K562 (cell line): ENCODE results near the gene CYSRT1. TPM values are rescaled to one million over a fixed set of nuclear protein-coding genes. Genes with fewer than 3 reads are reported as not detected.

Source experiments
- DEAF1 ChIP-seq: fragments of 450-650 bp; formaldehyde crosslinking; IDR thresholded peaks from 2 replicates; pipeline ENCODE4 v1.4.0; 2020; ENCODE audit warnings: mild to moderate bottlenecking, moderate library complexity
- DLX4 ChIP-seq: fragments of 250-450 bp; sonication (Bioruptor Pico); IDR thresholded peaks from 2 replicates; pipeline ENCODE4 v1.6.1; 2021; ENCODE audit warnings: mild to moderate bottlenecking
- GABPB1 ChIP-seq: sonication (generic); formaldehyde crosslinking; IDR thresholded peaks from 2 replicates; pipeline ENCODE4 v1.8.0; 2022; ENCODE audit warnings: mild to moderate bottlenecking, missing genetic modification reagents
- PKNOX1 ChIP-seq: fragments of 450-650 bp; IDR thresholded peaks from 2 replicates; pipeline ENCODE4 v1.6.1; 2016
- PURB ChIP-seq: sonication (generic); formaldehyde crosslinking; IDR thresholded peaks from 2 replicates; pipeline ENCODE4 v1.9.0; 2021; ENCODE audit warnings: low read depth, mild to moderate bottlenecking, missing genetic modification reagents
- RFX7 ChIP-seq: fragments of 250-450 bp; sonication (Bioruptor Pico); IDR thresholded peaks from 2 replicates; pipeline ENCODE4 v1.5.1; 2021; ENCODE audit warnings: mild to moderate bottlenecking
- TSHZ1 ChIP-seq: fragments of 250-450 bp; sonication (Bioruptor Pico); IDR thresholded peaks from 2 replicates; pipeline ENCODE4 v1.4.0; 2020; ENCODE audit warnings: mild to moderate bottlenecking, moderate library complexity
- VEZF1 ChIP-seq: fragments of 200-800 bp; sonication (Bioruptor generic); IDR thresholded peaks from 2 replicates; pipeline ENCODE4 v1.6.1; 2017; ENCODE audit warnings: missing genetic modification characterization, missing compliant biosample characterization
- ZBTB49 ChIP-seq: sonication (generic); formaldehyde crosslinking; IDR thresholded peaks from 2 replicates; pipeline ENCODE4 v1.8.0; 2022; ENCODE audit warnings: missing genetic modification reagents, mild to moderate bottlenecking, borderline replicate concordance
- ZNF592 ChIP-seq: fragments of 450-650 bp; IDR thresholded peaks from 2 replicates; pipeline ENCODE4 v1.6.1; 2017; ENCODE audit warnings: antibody characterized with exemption, mild to moderate bottlenecking
- ZSCAN29 ChIP-seq: fragments of 450-650 bp; IDR thresholded peaks from 2 replicates; pipeline ENCODE4 v1.6.1; 2017
- polyA plus RNA-seq, 8 experiments: library from polyadenylated mRNA; depleted of rRNA in 4 of 8; stranded (reverse) in 5 of 8; unstranded in 3 of 8; fragments of >200 nt; fragmentation: Nextera tagmentation in 2 of 8; fragmentation: Illumina TruSeq in 1 of 8; extraction: Ambion mirVana in 2 of 8; extraction: Trizol in 1 of 8; gene quantifications; 2 replicates each; pipeline versions ENCODE4 v1.2.1 to v1.2.3, GENCODE V29; 2011 to 2014; ENCODE audit warnings: inconsistent platforms in 1 of 8, missing spikeins in 1 of 8
- total RNA-seq, 7 experiments: library from RNA; depleted of rRNA in 6 of 7; stranded (reverse); fragments of >200 nt in 6 of 7; fragmentation: Illumina TruSeq in 2 of 7; extraction: Trizol in 2 of 7; gene quantifications; 2 replicates each; pipeline versions ENCODE4 v1.2.1 to v1.2.3, GENCODE V29; 2011 to 2021; ENCODE audit warnings: low replicate concordance in 1 of 7

The CYSRT1 gene
- total and polyA plus RNA-seq, 9 of the 15 experiments (the other 6 are each of a cell fraction or from before 2014, with no cell fraction given), result 0.04 to 1.4 (median 0.42) TPM; not detected in 3

GRCh38 chr9:137268538-137269201 lies 43.7 kb downstream of the CYSRT1 start (continued):
- TF ChIP-seq ZBTB49 (CRISPR knock-in tag), result no peak
- TF ChIP-seq DLX4 (CRISPR knock-in tag), result no peak
- TF ChIP-seq ZNF592, result peak; percentile 83
- TF ChIP-seq PKNOX1, result peak; percentile 88
- no peak for TF ChIP-seq TSHZ1 (CRISPR knock-in tag)
- peak; percentile 17; the same call in 1 of the 2 replicates for TF ChIP-seq GABPB1 (CRISPR knock-in tag)
- TF ChIP-seq VEZF1 (CRISPR knock-in tag), result no peak
- TF ChIP-seq DEAF1 (CRISPR knock-in tag), result no peak
- no peak for TF ChIP-seq RFX7
- TF ChIP-seq PURB, result no peak
- no peak for TF ChIP-seq ZSCAN29
